HepG2 (cell line): Measurements from ENCODE around the gene CISD3. TPM values are rescaled to one million over a fixed set of nuclear protein-coding genes. Genes with fewer than 3 reads are reported as not detected.

ENCODE experiments used
- CC2D1A ChIP-seq: sonication (generic); formaldehyde crosslinking; IDR thresholded peaks from 2 replicates; pipeline ENCODE4 v1.8.1; 2023; ENCODE audit warnings: mild to moderate bottlenecking, missing genetic modification reagents
- CCDC6 ChIP-seq: sonication (generic); formaldehyde crosslinking; IDR thresholded peaks from 2 replicates; pipeline ENCODE4 v1.8.1; 2022; ENCODE audit warnings: mild to moderate bottlenecking, missing genetic modification reagents, moderate library complexity
- DBP ChIP-seq: sonication (generic); formaldehyde crosslinking; IDR thresholded peaks from 2 replicates; pipeline ENCODE4 v1.4.0; 2020; ENCODE audit warnings: missing genetic modification reagents; ENCODE audit errors: not compliant biosample characterization
- E2F2 ChIP-seq: sonication (generic); formaldehyde crosslinking; IDR thresholded peaks from 2 replicates; pipeline ENCODE4 v1.4.0; 2020; ENCODE audit warnings: missing genetic modification reagents, borderline replicate concordance
- MIER3 ChIP-seq: IDR thresholded peaks from 2 replicates; pipeline ENCODE4 v1.6.1; 2016; ENCODE audit warnings: missing compliant biosample characterization, borderline replicate concordance
- PHF21A ChIP-seq: sonication (generic); formaldehyde crosslinking; IDR thresholded peaks from 2 replicates; pipeline ENCODE4 v1.5.0; 2020; ENCODE audit warnings: mild to moderate bottlenecking, missing genetic modification reagents
- RNF219 ChIP-seq: sonication (generic); formaldehyde crosslinking; IDR thresholded peaks from 2 replicates; pipeline ENCODE4 v1.5.0; 2020; ENCODE audit warnings: mild to moderate bottlenecking, missing genetic modification reagents
- RXRA ChIP-seq: sonication (generic); formaldehyde crosslinking; IDR thresholded peaks from 2 replicates; pipeline ENCODE4 v1.5.1; 2020; ENCODE audit warnings: missing genetic modification reagents
- STAT5B ChIP-seq: sonication (generic); formaldehyde crosslinking; IDR thresholded peaks from 2 replicates; pipeline ENCODE4 v1.4.0; 2020; ENCODE audit warnings: missing genetic modification reagents
- TCF7 ChIP-seq: sonication (generic); IDR thresholded peaks from 2 replicates; pipeline ENCODE4 v1.6.1; 2016; ENCODE audit warnings: antibody characterized with exemption, low read depth
- TFAP4 ChIP-seq: sonication (generic); IDR thresholded peaks from 2 replicates; pipeline ENCODE4 v1.6.1; 2016; ENCODE audit warnings: low read depth, borderline replicate concordance
- UBTF ChIP-seq: sonication (generic); formaldehyde crosslinking; IDR thresholded peaks from 2 replicates; pipeline ENCODE4 v1.4.0; 2020; ENCODE audit warnings: mild to moderate bottlenecking, missing genetic modification reagents
- ZBTB14 ChIP-seq: sonication (generic); formaldehyde crosslinking; IDR thresholded peaks from 2 replicates; pipeline ENCODE4 v1.4.0; 2020; ENCODE audit warnings: missing genetic modification reagents
- ZFX ChIP-seq: sonication (generic); formaldehyde crosslinking; IDR thresholded peaks from 2 replicates; pipeline ENCODE4 v1.4.0; 2020; ENCODE audit warnings: mild to moderate bottlenecking, low read depth, missing genetic modification reagents, moderate library complexity
- ZKSCAN5 ChIP-seq: sonication (generic); formaldehyde crosslinking; IDR thresholded peaks from 2 replicates; pipeline ENCODE4 v1.5.1; 2020; ENCODE audit warnings: mild to moderate bottlenecking, missing genetic modification reagents
- ZNF234 ChIP-seq: sonication (generic); formaldehyde crosslinking; conservative IDR thresholded peaks from 2 replicates; pipeline ENCODE4 v1.5.1; 2020; ENCODE audit warnings: mild to moderate bottlenecking, missing genetic modification reagents
- ZNF24 ChIP-seq: fragments of 450-650 bp; IDR thresholded peaks from 2 replicates; pipeline ENCODE4 v1.6.1; 2017; ENCODE audit warnings: antibody characterized with exemption, mild to moderate bottlenecking
- ZNF430 ChIP-seq: sonication (generic); formaldehyde crosslinking; IDR thresholded peaks from 2 replicates; pipeline ENCODE4 v1.9.0; 2021; ENCODE audit warnings: mild to moderate bottlenecking, missing genetic modification reagents
- ZNF724P ChIP-seq: sonication (generic); formaldehyde crosslinking; IDR thresholded peaks from 2 replicates; pipeline ENCODE4 v1.8.0; 2022; ENCODE audit warnings: missing genetic modification reagents, borderline replicate concordance
- ZSCAN22 ChIP-seq: sonication (generic); formaldehyde crosslinking; IDR thresholded peaks from 2 replicates; pipeline ENCODE4 v1.4.0; 2020; ENCODE audit warnings: mild to moderate bottlenecking, missing genetic modification reagents
- polyA plus RNA-seq, 8 experiments: library from polyadenylated mRNA; depleted of rRNA in 3 of 8; stranded (reverse) in 7 of 8; unstranded in 1 of 8; fragments of >200 nt; fragmentation: Illumina TruSeq in 4 of 8; extraction: Trizol in 4 of 8; gene quantifications; 2 replicates each; pipeline versions ENCODE4 v1.2.1 to v1.2.3, GENCODE V29; 2011 to 2016; ENCODE audit warnings: low read depth in 4 of 8, missing spikeins in 1 of 8, mixed read lengths in 1 of 8; ENCODE audit not compliant: insufficient read depth in 1 of 8
- total RNA-seq, 5 experiments: library from RNA; depleted of rRNA; stranded (reverse); fragments of >200 nt; fragmentation: Illumina TruSeq; extraction: Trizol; gene quantifications; 2 replicates each; pipeline ENCODE4 v1.2.3, GENCODE V29; 2016; ENCODE audit warnings: low read depth in 1 of 5

Gene CISD3
- total and polyA plus RNA-seq, 2 of the 13 experiments (the other 11 are each of a cell fraction or from before 2014, with no cell fraction given): 30.0 to 34.1 TPM

GRCh38 chr17:38703742-38704605, 26.2 kb upstream of the CISD3 start (continued):
- TF ChIP-seq RNF219 (CRISPR knock-in tag) (no peak; the same call in 1 of the 2 replicates), ZSCAN22 (peak; percentile 63; the same call in 1 of the 2 replicates), ZFX (CRISPR knock-in tag) (peak; percentile 45), CC2D1A (CRISPR knock-in tag) (peak; percentile 60; the same call in 1 of the 2 replicates), ZNF234 (no peak), ZBTB14 (CRISPR knock-in tag) (peak; percentile 73; the same call in 1 of the 2 replicates), UBTF (CRISPR knock-in tag) (peak; percentile 83), E2F2 (CRISPR knock-in tag) (no peak), ZNF430 (CRISPR knock-in tag) (peak; percentile 99), ZNF24 (peak; percentile 27; the same call in 1 of the 2 replicates), RXRA (peak; percentile 100), PHF21A (CRISPR knock-in tag) (peak; percentile 99), DBP (CRISPR knock-in tag) (peak; percentile 67), TCF7 (peak; percentile 100), TFAP4 (peak; percentile 91), CCDC6 (no peak; the same call in none of the 2 replicates), ZNF724P (no peak; the same call in 1 of the 2 replicates), ZKSCAN5 (peak; percentile 20; the same call in 1 of the 2 replicates), MIER3 (CRISPR knock-in tag) (peak; percentile 98), STAT5B (CRISPR knock-in tag) (no peak)
